Calu3 (cell line): ENCODE data around the gene ABLIM2. TPM values are rescaled to one million over a fixed set of nuclear protein-coding genes. Genes with fewer than 3 reads are reported as not detected.

Source experiments
- BruUV-seq: library from RNA; stranded (reverse); fragments of 400-500 nt; replicated peaks from 2 replicates; lab custom pipeline; 2021; lab: Mats Ljungman, UMichigan
- CTCF ChIA-PET: fragments of 300-600 bp; sonication (Branson Sonifier 250); formaldehyde crosslinking; loops from one replicate; lab custom pipeline; 2022; ENCODE audit warnings: antibody characterized with exemption; lab: Charles Lee
- DNase-seq: peaks from one replicate; pipeline ENCODE4 v3.0.0; 2022
- H3K27ac Mint-ChIP-seq: one replicate; pipeline ENCODE4 v1.8.0; 2022; ENCODE audit warnings: mixed read lengths; ENCODE audit not compliant: unreplicated experiment
- H3K27me3 Mint-ChIP-seq: one replicate; pipeline ENCODE4 v1.8.0; 2022; ENCODE audit warnings: mixed read lengths; ENCODE audit not compliant: unreplicated experiment
- H3K36me3 Mint-ChIP-seq: one replicate; pipeline ENCODE4 v1.8.0; 2022; ENCODE audit warnings: mild to moderate bottlenecking, moderate library complexity, mixed read lengths; ENCODE audit not compliant: insufficient read depth, unreplicated experiment
- H3K4me1 Mint-ChIP-seq: one replicate; pipeline ENCODE4 v1.8.0; 2022; ENCODE audit warnings: mild to moderate bottlenecking, low read depth, mixed read lengths; ENCODE audit not compliant: unreplicated experiment
- H3K4me3 Mint-ChIP-seq: one replicate; pipeline ENCODE4 v1.8.0; 2022; ENCODE audit warnings: mild to moderate bottlenecking, low read depth, moderate library complexity, mixed read lengths; ENCODE audit not compliant: unreplicated experiment
- H3K9me3 Mint-ChIP-seq: one replicate; pipeline ENCODE4 v1.8.0; 2022; ENCODE audit warnings: low read depth, mixed read lengths; ENCODE audit not compliant: unreplicated experiment
- CTCF ChIP-seq: fragments of 200-600 bp; IDR thresholded peaks from one replicate; pipeline ENCODE4 v1.8.0; 2022; ENCODE audit warnings: antibody characterized with exemption; ENCODE audit not compliant: unreplicated experiment
- intact Hi-C: fragments of 100-400 bp; cut with micrococcal nuclease; formaldehyde crosslinking; loops from one replicate; pipeline ENCODE4 v1.10.0; 2022; ENCODE audit not compliant: unreplicated experiment
- total RNA-seq: library from RNA; stranded (reverse); gene quantifications from 2 replicates; pipeline ENCODE4 v1.2.3, GENCODE V29; 2022

Gene ABLIM2
- total RNA-seq, 1 experiment from 2014 or later: 1.0 TPM

- intact Hi-C loops: no loop called here
- no peak for TF ChIP-seq CTCF
- H3K9me3 Mint-ChIP-seq: no peaks in the 10 kb centered on the region
- no peak overlapping the region for H3K27ac Mint-ChIP-seq
- no peak overlapping the region for H3K4me3 Mint-ChIP-seq
- H3K27me3 Mint-ChIP-seq: no peaks in the 10 kb centered on the region
- BruUV-seq: no TSS peak
- no peak for DNase-seq
- peaks cover 20% of the 10 kb centered on the region for H3K4me1 Mint-ChIP-seq
- CTCF ChIA-PET: interaction anchor here (0.6 kb wide), 1 partner anchor 522 kb away, joined by 3 read pairs; no protein-coding TSS in a partner anchor
- peaks cover 17% of the 10 kb centered on the region for H3K36me3 Mint-ChIP-seq
These were observed 42.7 kb upstream of the ABLIM2 start for GRCh38 chr4:8201321-8201781.

- H3K27ac Mint-ChIP-seq: no peak overlapping the region
- no peaks in the 10 kb centered on the region for H3K27me3 Mint-ChIP-seq
- CTCF ChIA-PET: interaction anchor here (2.1 kb wide), 1 partner anchor 24 kb away, joined by 16 read pairs; no protein-coding TSS in a partner anchor
- peaks cover 17% of the 10 kb centered on the region for H3K36me3 Mint-ChIP-seq
- BruUV-seq: no TSS peak
- peaks cover 27% of the 10 kb centered on the region for H3K4me1 Mint-ChIP-seq
- intact Hi-C loops: no loop called here
- peak overlapping the region; percentile 79 for H3K4me3 Mint-ChIP-seq
- H3K9me3 Mint-ChIP-seq: no peaks in the 10 kb centered on the region
- DNase-seq: no peak
- no peak for TF ChIP-seq CTCF
These were observed 41.8 kb upstream of the ABLIM2 start for GRCh38 chr4:8200302-8200975.

- BruUV-seq: TSS peak; percentile 75
- Mint-ChIP-seq H3K4me1 (peaks cover 27% of the 10 kb centered on the region), H3K9me3 (no peaks in the 10 kb centered on the region), H3K27me3 (no peaks in the 10 kb centered on the region), H3K27ac (peak overlapping the region; percentile 54), H3K4me3 (peak overlapping the region; percentile 79), H3K36me3 (peaks cover 17% of the 10 kb centered on the region)
- no peak for TF ChIP-seq CTCF
- DNase-seq: peak; percentile 23
- intact Hi-C loops: no loop called here
- CTCF ChIA-PET: interaction anchor here (2.1 kb wide), 1 partner anchor 23 kb away, joined by 16 read pairs; no protein-coding TSS in a partner anchor
These were observed 41.1 kb upstream of the ABLIM2 start for GRCh38 chr4:8199594-8200301.

GRCh38 chr4:8198906-8199593, 40.4 kb upstream of the ABLIM2 start, which contains the start of gene SH3TC1:
Gene SH3TC1, plus strand, starts transcription at chr4:8199290. Its CDS starts 5,905 bp downstream, at chr4:8205195.
- CTCF ChIA-PET: interaction anchor here (1.1 to 2.1 kb wide), 2 partner anchors 22 to 43 kb away, joined by 4 to 16 read pairs; no protein-coding TSS in a partner anchor
- peak within 1 kb of the TSS; percentile 54 for H3K27ac Mint-ChIP-seq
- TF ChIP-seq CTCF: no peak
- intact Hi-C loops: no loop called here
- H3K36me3 Mint-ChIP-seq: peaks cover 17% of the 10 kb centered on the region
- no peaks in the 10 kb centered on the region for H3K27me3 Mint-ChIP-seq
- H3K9me3 Mint-ChIP-seq: no peaks in the 10 kb centered on the region
- no TSS peak for BruUV-seq
- peaks cover 27% of the 10 kb centered on the region for H3K4me1 Mint-ChIP-seq
- H3K4me3 Mint-ChIP-seq: peak within 1 kb of the TSS; percentile 79
- DNase-seq: peak; percentile 92
